ENCODE results near the gene NFIA. TPM values are rescaled to one million over a fixed set of nuclear protein-coding genes. Genes with fewer than 3 reads are reported as not detected.
A peak's percentile ranks its signal among the peaks of the same experiment; 100 is the strongest.

Gene NFIA
- total RNA-seq, 3 donors from 2014 or later = 54.9 to 87.5 (median 79.6) TPM

- Histone ChIP-seq H3K9me3 (no peaks in the 10 kb centered on the region), H3K27me3 (no peaks in the 10 kb centered on the region), H3K27ac (peak overlapping the region; percentile 85 to 86), H3K36me3 (no peaks in the 10 kb centered on the region), H3K4me1 (peaks cover 6 to 14% of the 10 kb centered on the region in 2 donors), H3K4me3 (peak overlapping the region; percentile 56 to 70 (median 61))
- peak; percentile 82 to 87 for DNase-seq (ENCODE audit: low spot score in 2 of 2)
- intact Hi-C loops (cut with DNase I; ENCODE audit: low total_unique reads) = no loop called here
- TF ChIP-seq CTCF (IDR thresholded peaks at IDR 0.05) = no peak
- peak in 1 of 3 donors; percentile 58 for TF ChIP-seq POLR2AphosphoS5 (IDR thresholded peaks at IDR 0.05)
- TF ChIP-seq POLR2A (IDR thresholded peaks at IDR 0.05) = no peak
Observed at GRCh38 chr1:61077676-61078541, 4.5 kb upstream of the NFIA start.

- Histone ChIP-seq H3K27ac (peak overlapping the region; percentile 78 to 85), H3K9me3 (no peaks in the 10 kb centered on the region), H3K27me3 (no peaks in the 10 kb centered on the region), H3K36me3 (no peaks in the 10 kb centered on the region), H3K4me3 (peak overlapping the region in 2 of 3 donors; percentile 56 to 70), H3K4me1 (peaks cover 6 to 14% of the 10 kb centered on the region in 2 donors)
- DNase-seq (ENCODE audit: low spot score in 2 of 2) = no peak
- TF ChIP-seq CTCF (IDR thresholded peaks at IDR 0.05) = no peak
- no peak for TF ChIP-seq POLR2AphosphoS5 (IDR thresholded peaks at IDR 0.05)
- TF ChIP-seq POLR2A (IDR thresholded peaks at IDR 0.05) = no peak
- intact Hi-C loops (cut with DNase I; ENCODE audit: low total_unique reads) = no loop called here
Observed at GRCh38 chr1:61078618-61079295, 3.6 kb upstream of the NFIA start.

GRCh38 chr1:61079296-61079897 lies 3.0 kb upstream of the NFIA start:
- Histone ChIP-seq H3K27ac (peak overlapping the region; percentile 78 to 86), H3K4me3 (peak overlapping the region in 2 of 3 donors; percentile 91 to 98), H3K36me3 (no peaks in the 10 kb centered on the region), H3K27me3 (no peaks in the 10 kb centered on the region), H3K4me1 (peaks cover 6 to 14% of the 10 kb centered on the region in 2 donors), H3K9me3 (no peaks in the 10 kb centered on the region)
- DNase-seq (ENCODE audit: low spot score in 2 of 2) = no peak
- TF ChIP-seq CTCF (IDR thresholded peaks at IDR 0.05) (no peak), POLR2AphosphoS5 (IDR thresholded peaks at IDR 0.05) (no peak), POLR2A (IDR thresholded peaks at IDR 0.05) (no peak)
- intact Hi-C loops (cut with DNase I; ENCODE audit: low total_unique reads) = no loop called here

- intact Hi-C loops (cut with DNase I; ENCODE audit: low total_unique reads) = no loop called here
- TF ChIP-seq POLR2AphosphoS5 (IDR thresholded peaks at IDR 0.05) (peak; percentile 60 to 89 (median 81)), CTCF (IDR thresholded peaks at IDR 0.05) (no peak)
- peaks cover 6 to 14% of the 10 kb centered on the region in 2 donors for H3K4me1 ChIP-seq
- peak overlapping the region; percentile 48 to 86 for H3K27ac ChIP-seq
- DNase-seq (ENCODE audit: low spot score in 2 of 2) = peak; percentile 62 to 84
- H3K27me3 ChIP-seq = no peaks in the 10 kb centered on the region
- peak overlapping the region in 2 of 3 donors; percentile 91 to 98 for H3K4me3 ChIP-seq
- H3K36me3 ChIP-seq = no peaks in the 10 kb centered on the region
- no peaks in the 10 kb centered on the region for H3K9me3 ChIP-seq
Observed at GRCh38 chr1:61079898-61080336, 2.4 kb upstream of the NFIA start.
